HepG2 (cell line): Measurements from ENCODE around the gene DTNB. TPM values are rescaled to one million over a fixed set of nuclear protein-coding genes. Genes with fewer than 3 reads are reported as not detected.
A peak's percentile ranks its signal among the peaks of the same experiment; 100 is the strongest.

Experiments used
- CBX1 ChIP-seq: IDR thresholded peaks from one replicate; pipeline ENCODE4 v1.6.1; 2016; ENCODE audit warnings: antibody characterized with exemption, low read depth
- CENPX ChIP-seq: sonication (generic); formaldehyde crosslinking; IDR thresholded peaks from 2 replicates; pipeline ENCODE4 v1.9.0; 2021; ENCODE audit warnings: mild to moderate bottlenecking, missing genetic modification reagents, moderate library complexity
- ELF1 ChIP-seq: sonication (generic); formaldehyde crosslinking; IDR thresholded peaks from 2 replicates; pipeline ENCODE4 v1.4.0; 2020; ENCODE audit warnings: missing genetic modification reagents
- FOXK1 ChIP-seq: sonication (generic); formaldehyde crosslinking; IDR thresholded peaks from 2 replicates; pipeline ENCODE4 v1.4.0; 2020; ENCODE audit warnings: low read depth, missing genetic modification reagents, borderline replicate concordance
- ISX ChIP-seq: sonication (generic); formaldehyde crosslinking; conservative IDR thresholded peaks from 2 replicates; pipeline ENCODE4 v1.5.0; 2020; ENCODE audit warnings: missing genetic modification reagents
- KDM4B ChIP-seq: sonication (generic); formaldehyde crosslinking; IDR thresholded peaks from 2 replicates; pipeline ENCODE4 v1.4.0; 2020; ENCODE audit warnings: missing genetic modification reagents
- KLF9 ChIP-seq: IDR thresholded peaks from 2 replicates; pipeline ENCODE4 v1.6.1; 2016; ENCODE audit warnings: low read depth
- MEF2D ChIP-seq: sonication (generic); formaldehyde crosslinking; IDR thresholded peaks from 2 replicates; pipeline ENCODE4 v1.5.1; 2020; ENCODE audit warnings: mild to moderate bottlenecking, missing genetic modification reagents
- POGZ ChIP-seq: sonication (generic); formaldehyde crosslinking; IDR thresholded peaks from 2 replicates; pipeline ENCODE4 v1.4.0; 2020; ENCODE audit warnings: mild to moderate bottlenecking, missing genetic modification reagents
- PPARG ChIP-seq: conservative IDR thresholded peaks from 2 replicates; pipeline ENCODE4 v1.6.1; 2016; ENCODE audit warnings: missing biosample characterization, missing genetic modification reagents
- REL ChIP-seq: sonication (generic); formaldehyde crosslinking; conservative IDR thresholded peaks from 2 replicates; pipeline ENCODE4 v1.8.0; 2022; ENCODE audit warnings: mild to moderate bottlenecking, missing genetic modification reagents, moderate library complexity
- RORA ChIP-seq: sonication (generic); formaldehyde crosslinking; IDR thresholded peaks from 2 replicates; pipeline ENCODE4 v1.5.0; 2020; ENCODE audit warnings: mild to moderate bottlenecking, missing genetic modification reagents, moderate library complexity
- TP53 ChIP-seq: sonication (generic); formaldehyde crosslinking; conservative IDR thresholded peaks from 2 replicates; pipeline ENCODE4 v1.4.0; 2020; ENCODE audit warnings: missing genetic modification reagents
- U2AF1 ChIP-seq: fragments of 200-400 bp; formaldehyde crosslinking; optimal IDR thresholded peaks from 2 replicates; pipeline ENCODE3; 2017; ENCODE audit warnings: mild to moderate bottlenecking, low read depth, low read length
- YEATS4 ChIP-seq: sonication (generic); formaldehyde crosslinking; IDR thresholded peaks from 2 replicates; pipeline ENCODE4 v1.4.0; 2020; ENCODE audit warnings: missing genetic modification reagents, borderline replicate concordance
- ZFP36L1 ChIP-seq: sonication (generic); formaldehyde crosslinking; IDR thresholded peaks from 2 replicates; pipeline ENCODE4 v1.8.0; 2022; ENCODE audit warnings: mild to moderate bottlenecking, missing genetic modification reagents, moderate library complexity
- ZNF263 ChIP-seq: sonication (generic); formaldehyde crosslinking; IDR thresholded peaks from 2 replicates; pipeline ENCODE4 v1.4.0; 2020; ENCODE audit warnings: missing genetic modification reagents
- ZNF337 ChIP-seq: sonication (generic); formaldehyde crosslinking; IDR thresholded peaks from 2 replicates; pipeline ENCODE4 v1.5.1; 2020; ENCODE audit warnings: missing genetic modification reagents, low read depth, mild to moderate bottlenecking, borderline replicate concordance
- ZNF503 ChIP-seq: sonication (generic); formaldehyde crosslinking; IDR thresholded peaks from 2 replicates; pipeline ENCODE4 v1.4.0; 2020; ENCODE audit warnings: missing genetic modification reagents
- ZNF644 ChIP-seq: IDR thresholded peaks from 2 replicates; pipeline ENCODE4 v1.6.1; 2016; ENCODE audit warnings: low read depth
- ZNF878 ChIP-seq: sonication (generic); formaldehyde crosslinking; IDR thresholded peaks from 2 replicates; pipeline ENCODE4 v1.8.1; 2023; ENCODE audit warnings: mild to moderate bottlenecking, missing genetic modification reagents, moderate library complexity
- polyA plus RNA-seq, 8 experiments: library from polyadenylated mRNA; depleted of rRNA in 3 of 8; stranded (reverse) in 7 of 8; unstranded in 1 of 8; fragments of >200 nt; fragmentation: Illumina TruSeq in 4 of 8; extraction: Trizol in 4 of 8; gene quantifications; 2 replicates each; pipeline versions ENCODE4 v1.2.1 to v1.2.3, GENCODE V29; 2011 to 2016; ENCODE audit warnings: low read depth in 4 of 8, missing spikeins in 1 of 8, mixed read lengths in 1 of 8; ENCODE audit not compliant: insufficient read depth in 1 of 8
- total RNA-seq, 5 experiments: library from RNA; depleted of rRNA; stranded (reverse); fragments of >200 nt; fragmentation: Illumina TruSeq; extraction: Trizol; gene quantifications; 2 replicates each; pipeline ENCODE4 v1.2.3, GENCODE V29; 2016; ENCODE audit warnings: low read depth in 1 of 5
- TF ChIP-seq, protein P1 (sequence below): sonication (generic); formaldehyde crosslinking; IDR thresholded peaks from 2 replicates; pipeline ENCODE4 v1.4.0; 2020; ENCODE audit warnings: missing genetic modification reagents, borderline replicate concordance
- TF ChIP-seq, protein P2 (sequence below): sonication (generic); formaldehyde crosslinking; IDR thresholded peaks from 2 replicates; pipeline ENCODE4 v1.4.0; 2020; ENCODE audit warnings: mild to moderate bottlenecking, missing genetic modification reagents

Gene DTNB
- total and polyA plus RNA-seq, 2 of the 13 experiments (the other 11 are each of a cell fraction or from before 2014, with no cell fraction given), result 14.4 to 23.9 TPM

GRCh38 chr2:25673300-25674076 lies at the start of gene DTNB (continued):
- TF ChIP-seq, protein P1, sequence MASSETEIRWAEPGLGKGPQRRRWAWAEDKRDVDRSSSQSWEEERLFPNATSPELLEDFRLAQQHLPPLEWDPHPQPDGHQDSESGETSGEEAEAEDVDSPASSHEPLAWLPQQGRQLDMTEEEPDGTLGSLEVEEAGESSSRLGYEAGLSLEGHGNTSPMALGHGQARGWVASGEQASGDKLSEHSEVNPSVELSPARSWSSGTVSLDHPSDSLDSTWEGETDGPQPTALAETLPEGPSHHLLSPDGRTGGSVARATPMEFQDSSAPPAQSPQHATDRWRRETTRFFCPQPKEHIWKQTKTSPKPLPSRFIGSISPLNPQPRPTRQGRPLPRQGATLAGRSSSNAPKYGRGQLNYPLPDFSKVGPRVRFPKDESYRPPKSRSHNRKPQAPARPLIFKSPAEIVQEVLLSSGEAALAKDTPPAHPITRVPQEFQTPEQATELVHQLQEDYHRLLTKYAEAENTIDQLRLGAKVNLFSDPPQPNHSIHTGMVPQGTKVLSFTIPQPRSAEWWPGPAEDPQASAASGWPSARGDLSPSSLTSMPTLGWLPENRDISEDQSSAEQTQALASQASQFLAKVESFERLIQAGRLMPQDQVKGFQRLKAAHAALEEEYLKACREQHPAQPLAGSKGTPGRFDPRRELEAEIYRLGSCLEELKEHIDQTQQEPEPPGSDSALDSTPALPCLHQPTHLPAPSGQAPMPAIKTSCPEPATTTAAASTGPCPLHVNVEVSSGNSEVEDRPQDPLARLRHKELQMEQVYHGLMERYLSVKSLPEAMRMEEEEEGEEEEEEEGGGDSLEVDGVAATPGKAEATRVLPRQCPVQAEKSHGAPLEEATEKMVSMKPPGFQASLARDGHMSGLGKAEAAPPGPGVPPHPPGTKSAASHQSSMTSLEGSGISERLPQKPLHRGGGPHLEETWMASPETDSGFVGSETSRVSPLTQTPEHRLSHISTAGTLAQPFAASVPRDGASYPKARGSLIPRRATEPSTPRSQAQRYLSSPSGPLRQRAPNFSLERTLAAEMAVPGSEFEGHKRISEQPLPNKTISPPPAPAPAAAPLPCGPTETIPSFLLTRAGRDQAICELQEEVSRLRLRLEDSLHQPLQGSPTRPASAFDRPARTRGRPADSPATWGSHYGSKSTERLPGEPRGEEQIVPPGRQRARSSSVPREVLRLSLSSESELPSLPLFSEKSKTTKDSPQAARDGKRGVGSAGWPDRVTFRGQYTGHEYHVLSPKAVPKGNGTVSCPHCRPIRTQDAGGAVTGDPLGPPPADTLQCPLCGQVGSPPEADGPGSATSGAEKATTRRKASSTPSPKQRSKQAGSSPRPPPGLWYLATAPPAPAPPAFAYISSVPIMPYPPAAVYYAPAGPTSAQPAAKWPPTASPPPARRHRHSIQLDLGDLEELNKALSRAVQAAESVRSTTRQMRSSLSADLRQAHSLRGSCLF (CRISPR knock-in tag), result no peak; the same call in 1 of the 2 replicates
- TF ChIP-seq CBX1 (no peak), U2AF1 (no peak), ZNF878 (CRISPR knock-in tag) (no peak), PPARG (CRISPR knock-in tag) (no peak), KLF9 (no peak), POGZ (CRISPR knock-in tag) (peak; percentile 18; the same call in 1 of the 2 replicates), ELF1 (no peak; the same call in 1 of the 2 replicates), KDM4B (CRISPR knock-in tag) (no peak), FOXK1 (CRISPR knock-in tag) (no peak), CENPX (no peak), RORA (no peak), MEF2D (CRISPR knock-in tag) (peak; percentile 63; the same call in 1 of the 2 replicates), ISX (no peak; the same call in 1 of the 2 replicates), ZNF263 (CRISPR knock-in tag) (peak; percentile 20; the same call in 1 of the 2 replicates), YEATS4 (no peak; the same call in 1 of the 2 replicates), ZFP36L1 (CRISPR knock-in tag) (no peak), TP53 (no peak), ZNF337 (CRISPR knock-in tag) (no peak), ZNF644 (CRISPR knock-in tag) (no peak), REL (CRISPR knock-in tag) (0 out of 2 replicates have a peak, but pooled peaks have one; percentile 20), ZNF503 (CRISPR knock-in tag) (no peak)
- TF ChIP-seq, protein P2, sequence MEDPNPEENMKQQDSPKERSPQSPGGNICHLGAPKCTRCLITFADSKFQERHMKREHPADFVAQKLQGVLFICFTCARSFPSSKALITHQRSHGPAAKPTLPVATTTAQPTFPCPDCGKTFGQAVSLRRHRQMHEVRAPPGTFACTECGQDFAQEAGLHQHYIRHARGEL, result no peak
